ENCODE measurements around the gene NMUR2.

Gene NMUR2, protein sequence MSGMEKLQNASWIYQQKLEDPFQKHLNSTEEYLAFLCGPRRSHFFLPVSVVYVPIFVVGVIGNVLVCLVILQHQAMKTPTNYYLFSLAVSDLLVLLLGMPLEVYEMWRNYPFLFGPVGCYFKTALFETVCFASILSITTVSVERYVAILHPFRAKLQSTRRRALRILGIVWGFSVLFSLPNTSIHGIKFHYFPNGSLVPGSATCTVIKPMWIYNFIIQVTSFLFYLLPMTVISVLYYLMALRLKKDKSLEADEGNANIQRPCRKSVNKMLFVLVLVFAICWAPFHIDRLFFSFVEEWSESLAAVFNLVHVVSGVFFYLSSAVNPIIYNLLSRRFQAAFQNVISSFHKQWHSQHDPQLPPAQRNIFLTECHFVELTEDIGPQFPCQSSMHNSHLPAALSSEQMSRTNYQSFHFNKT

DNA sequence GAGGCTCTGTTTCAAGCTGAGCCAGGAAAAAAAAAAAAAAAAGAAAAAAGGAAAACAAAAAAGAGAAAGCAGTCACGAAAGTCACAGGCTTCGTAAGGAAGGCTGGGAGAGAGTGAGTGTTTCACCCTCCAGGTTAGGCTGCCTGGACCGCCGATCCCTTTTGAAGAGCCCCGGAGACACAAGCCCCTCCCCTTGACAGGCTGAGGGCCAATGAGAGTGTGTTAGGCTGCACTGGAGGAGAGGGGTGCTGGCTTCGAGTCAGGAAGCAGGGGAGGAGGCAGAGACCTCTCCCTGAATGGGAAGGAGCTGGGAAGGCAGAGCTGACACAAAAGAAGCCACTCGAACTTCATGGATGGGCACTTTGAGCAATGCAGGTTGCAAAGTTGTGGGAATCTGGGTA lies at the start of gene NMUR2:
NMUR2 (minus strand) TSS at position 135 of the 400 bp plus-strand sequence. CDS start 166 bp downstream, outside the sequence.
- Mint-ChIP-seq H3K27me3 (no peaks in the 10 kb centered on the region), H3K4me1 (ENCODE audit: low read depth) (no peaks in the 10 kb centered on the region), H3K27ac (no peak within 1 kb of the TSS), H3K9me3 (ENCODE audit: low read depth) (peaks cover 4% of the 10 kb centered on the region), H3K4me3 (no peak within 1 kb of the TSS), H3K36me3 (no peaks in the 10 kb centered on the region)

DNA sequence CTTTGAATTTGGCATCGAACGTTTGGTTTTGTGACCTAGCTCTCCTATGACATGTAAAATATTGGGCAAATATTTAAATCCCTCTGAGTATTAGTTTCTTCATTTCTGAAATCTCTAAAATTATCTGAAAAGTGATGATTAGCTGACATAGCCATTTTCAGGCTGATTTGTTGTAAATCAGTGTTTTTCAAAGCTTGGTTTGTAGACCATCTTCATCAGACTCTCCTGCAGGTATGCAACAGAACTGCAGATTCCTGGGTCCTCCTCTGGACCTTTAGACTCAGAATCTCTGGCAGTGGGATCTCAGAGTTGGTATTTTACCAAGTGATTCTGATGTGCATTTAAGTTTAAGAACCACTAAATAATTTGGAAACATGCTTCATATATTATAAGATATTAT lies 38.9 kb upstream of the NMUR2 start:
- no peaks in the 10 kb centered on the region for H3K4me1 Mint-ChIP-seq (ENCODE audit: low read depth)
- H3K36me3 Mint-ChIP-seq, result no peaks in the 10 kb centered on the region
- H3K27ac Mint-ChIP-seq, result no peak overlapping the region
- no peaks in the 10 kb centered on the region for H3K9me3 Mint-ChIP-seq (ENCODE audit: low read depth)
- peaks cover 3% of the 10 kb centered on the region for H3K27me3 Mint-ChIP-seq
- H3K4me3 Mint-ChIP-seq, result no peak overlapping the region

DNA sequence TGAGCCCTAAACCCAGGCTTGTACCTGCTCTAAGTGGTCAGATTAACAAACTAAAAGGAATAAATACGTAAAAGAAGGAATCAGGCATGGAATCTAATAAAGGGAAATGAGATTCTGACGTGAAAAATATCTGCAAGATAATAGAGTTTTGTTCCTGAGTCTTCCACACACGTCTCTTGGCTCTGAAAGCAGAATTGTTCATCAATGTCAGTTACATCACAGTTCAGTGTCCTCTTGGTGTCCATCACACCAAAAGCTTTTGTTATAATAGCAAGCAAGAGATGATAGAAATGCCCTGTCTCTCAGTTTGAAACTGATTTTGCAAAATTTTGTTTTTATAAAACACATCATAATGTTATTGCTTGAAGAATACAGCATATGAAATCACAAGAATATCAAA lies 34.7 kb upstream of the NMUR2 start:
- no peak overlapping the region for H3K27ac Mint-ChIP-seq
- no peaks in the 10 kb centered on the region for H3K27me3 Mint-ChIP-seq
- no peaks in the 10 kb centered on the region for H3K36me3 Mint-ChIP-seq
- H3K9me3 Mint-ChIP-seq (ENCODE audit: low read depth), result no peaks in the 10 kb centered on the region
- no peak overlapping the region for H3K4me3 Mint-ChIP-seq
- no peaks in the 10 kb centered on the region for H3K4me1 Mint-ChIP-seq (ENCODE audit: low read depth)

DNA sequence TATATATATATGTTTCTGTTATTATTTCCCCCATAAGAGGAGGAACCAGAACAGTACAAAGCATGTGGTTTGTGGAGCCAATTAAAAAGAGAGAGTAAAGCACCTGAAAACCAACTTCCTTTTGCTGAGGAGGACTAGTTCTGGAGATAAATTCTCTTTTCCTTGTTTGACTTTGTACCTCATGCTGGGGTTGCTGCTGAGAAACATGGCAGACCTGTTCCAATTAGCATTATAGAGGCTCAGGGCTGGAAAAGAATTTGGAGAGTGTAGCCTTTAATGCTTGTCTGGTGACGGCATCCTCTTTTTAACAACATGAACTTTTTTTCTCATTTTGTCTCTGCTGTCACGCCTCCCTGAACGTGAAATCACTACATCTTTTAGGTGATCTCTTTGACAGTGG lies 32.8 kb upstream of the NMUR2 start:
- Mint-ChIP-seq H3K9me3 (ENCODE audit: low read depth) (no peaks in the 10 kb centered on the region), H3K4me3 (no peak overlapping the region), H3K4me1 (ENCODE audit: low read depth) (no peaks in the 10 kb centered on the region), H3K27ac (no peak overlapping the region), H3K27me3 (no peaks in the 10 kb centered on the region), H3K36me3 (no peaks in the 10 kb centered on the region)

DNA sequence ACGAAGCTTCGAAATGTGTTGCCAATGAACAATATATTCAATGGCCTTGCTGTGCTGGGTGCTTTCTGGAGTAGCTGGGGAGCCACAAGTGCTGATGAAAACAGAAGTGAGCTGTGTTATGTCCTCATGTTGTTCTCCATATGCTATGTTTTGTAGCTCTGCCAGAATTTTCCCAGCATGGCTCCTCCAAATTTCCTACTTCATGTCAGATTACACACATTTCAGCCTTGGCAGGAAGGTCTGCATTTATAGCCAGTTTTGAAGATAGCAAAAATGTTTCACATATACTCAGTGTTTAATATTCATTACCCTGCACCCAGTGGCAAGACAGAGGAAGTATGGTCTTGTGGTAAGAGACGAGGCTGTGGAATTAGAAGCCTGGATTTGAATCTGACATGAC lies 22.6 kb upstream of the NMUR2 start:
- Mint-ChIP-seq H3K27me3 (no peaks in the 10 kb centered on the region), H3K9me3 (ENCODE audit: low read depth) (no peaks in the 10 kb centered on the region), H3K27ac (no peak overlapping the region), H3K4me1 (ENCODE audit: low read depth) (no peaks in the 10 kb centered on the region), H3K36me3 (no peaks in the 10 kb centered on the region), H3K4me3 (no peak overlapping the region)

DNA sequence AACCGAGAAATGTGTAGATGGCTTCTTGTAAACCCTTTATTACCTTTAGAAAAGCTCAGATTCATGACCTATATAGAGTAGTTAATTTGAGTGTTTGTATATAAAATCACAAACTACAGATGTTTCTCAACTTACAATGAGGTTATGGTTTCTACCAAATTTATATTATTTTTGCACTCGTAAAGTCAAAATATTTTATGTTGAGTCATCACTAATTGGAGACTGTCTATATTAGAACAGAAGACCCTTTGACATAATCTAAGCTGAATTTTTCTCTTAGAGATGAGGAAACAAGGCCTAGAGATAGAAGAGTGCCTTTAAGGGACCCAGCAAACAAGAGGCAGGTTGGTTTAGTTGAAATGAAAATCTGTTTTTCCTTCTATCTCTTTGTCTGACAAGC lies 20.0 kb upstream of the NMUR2 start:
- no peaks in the 10 kb centered on the region for H3K36me3 Mint-ChIP-seq
- no peaks in the 10 kb centered on the region for H3K27me3 Mint-ChIP-seq
- H3K4me1 Mint-ChIP-seq (ENCODE audit: low read depth), result no peaks in the 10 kb centered on the region
- no peaks in the 10 kb centered on the region for H3K9me3 Mint-ChIP-seq (ENCODE audit: low read depth)
- H3K27ac Mint-ChIP-seq, result no peak overlapping the region
- no peak overlapping the region for H3K4me3 Mint-ChIP-seq

DNA sequence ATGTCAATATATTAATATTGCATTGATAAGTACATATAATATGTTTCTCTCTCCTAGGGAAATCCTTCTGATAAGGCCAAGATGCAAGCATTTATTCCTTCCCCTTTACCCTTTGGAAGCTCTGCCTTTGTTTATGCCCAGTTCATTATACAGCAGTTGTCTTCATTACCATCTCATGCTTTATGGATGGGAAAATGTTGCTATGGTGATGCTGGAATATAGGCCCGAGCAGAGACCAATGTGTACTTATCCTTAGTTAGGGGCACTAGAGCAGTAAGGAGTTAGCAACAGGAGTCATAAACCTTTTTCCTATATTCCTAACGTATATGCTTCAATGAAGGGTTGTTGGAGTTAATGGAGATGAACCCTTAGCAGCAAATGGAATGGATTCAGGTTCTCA lies 19.4 kb upstream of the NMUR2 start:
- Mint-ChIP-seq H3K27ac (no peak overlapping the region), H3K4me1 (ENCODE audit: low read depth) (no peaks in the 10 kb centered on the region), H3K9me3 (ENCODE audit: low read depth) (no peaks in the 10 kb centered on the region), H3K27me3 (no peaks in the 10 kb centered on the region), H3K36me3 (no peaks in the 10 kb centered on the region), H3K4me3 (no peak overlapping the region)

DNA sequence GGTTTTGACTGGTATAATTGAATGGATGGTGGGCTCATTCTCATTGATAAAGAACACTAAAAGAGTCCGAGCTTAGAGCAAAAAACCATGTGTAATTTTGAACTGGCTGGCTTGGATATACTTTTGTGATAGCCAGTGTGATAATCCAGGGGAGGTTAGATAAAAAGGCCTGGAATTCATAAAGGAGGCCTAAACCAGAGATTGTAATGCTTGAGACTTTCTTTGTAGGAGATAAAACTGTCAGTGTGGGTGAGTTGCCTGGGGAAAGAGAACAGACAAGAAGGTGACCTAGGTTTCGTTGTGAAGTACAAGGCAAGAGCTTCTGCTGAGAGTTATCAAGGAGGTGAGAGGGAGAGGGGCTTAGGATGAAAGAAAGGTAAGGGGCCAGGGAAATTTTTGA lies 17.0 kb upstream of the NMUR2 start:
- Mint-ChIP-seq H3K9me3 (ENCODE audit: low read depth) (no peaks in the 10 kb centered on the region), H3K27me3 (no peaks in the 10 kb centered on the region), H3K36me3 (no peaks in the 10 kb centered on the region), H3K4me1 (ENCODE audit: low read depth) (no peaks in the 10 kb centered on the region), H3K27ac (no peak overlapping the region), H3K4me3 (no peak overlapping the region)

DNA sequence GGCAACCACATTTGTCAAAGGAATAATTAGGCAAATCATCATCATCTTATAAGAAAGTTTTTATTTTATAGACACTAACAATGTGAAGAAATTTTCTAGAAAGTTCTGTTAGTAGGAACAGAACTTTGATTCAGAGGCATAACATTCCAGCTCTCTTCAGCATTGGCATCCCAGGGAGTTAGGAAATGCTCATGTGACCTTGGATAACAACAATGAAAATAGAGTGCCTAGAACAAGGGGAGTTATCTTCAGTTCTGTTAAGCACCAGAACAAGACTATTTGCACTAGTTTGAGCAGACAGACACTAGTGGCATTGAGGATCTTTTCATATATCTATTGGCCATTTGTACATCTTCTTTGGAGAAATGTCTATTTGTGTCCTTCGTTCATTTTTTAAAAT lies 7.0 kb upstream of the NMUR2 start:
- no peak overlapping the region for H3K27ac Mint-ChIP-seq

DNA sequence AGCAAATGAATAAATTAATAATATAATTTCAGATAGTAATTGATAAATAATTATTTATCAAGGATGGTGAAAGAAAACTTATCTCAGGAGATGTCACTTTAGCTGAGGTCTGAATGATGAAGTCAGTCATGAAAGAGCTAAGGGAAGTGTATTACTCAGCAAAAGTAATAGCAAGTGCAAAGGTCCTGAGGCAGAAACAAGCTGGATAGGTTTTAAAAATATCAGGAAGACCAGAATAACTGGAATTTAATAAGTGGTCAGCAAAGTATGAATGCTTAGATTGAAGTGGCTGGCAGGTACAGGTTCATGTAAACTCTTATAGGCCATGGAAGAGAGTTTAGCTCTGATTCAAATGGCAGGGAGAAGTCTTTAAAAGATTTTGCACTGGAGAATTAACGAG lies 1.0 kb upstream of the NMUR2 start:
- Mint-ChIP-seq H3K27ac (no peak overlapping the region), H3K4me1 (ENCODE audit: low read depth) (no peaks in the 10 kb centered on the region), H3K36me3 (no peaks in the 10 kb centered on the region), H3K27me3 (no peaks in the 10 kb centered on the region), H3K9me3 (ENCODE audit: low read depth) (peaks cover 4% of the 10 kb centered on the region), H3K4me3 (no peak overlapping the region)

More for the DNA sequence above, 7.0 kb upstream of the NMUR2 start:
- Mint-ChIP-seq H3K27me3 (peaks cover 6% of the 10 kb centered on the region), H3K4me3 (no peak overlapping the region), H3K9me3 (ENCODE audit: low read depth) (peaks cover 4% of the 10 kb centered on the region), H3K36me3 (no peaks in the 10 kb centered on the region), H3K4me1 (ENCODE audit: low read depth) (no peaks in the 10 kb centered on the region)

DNA sequence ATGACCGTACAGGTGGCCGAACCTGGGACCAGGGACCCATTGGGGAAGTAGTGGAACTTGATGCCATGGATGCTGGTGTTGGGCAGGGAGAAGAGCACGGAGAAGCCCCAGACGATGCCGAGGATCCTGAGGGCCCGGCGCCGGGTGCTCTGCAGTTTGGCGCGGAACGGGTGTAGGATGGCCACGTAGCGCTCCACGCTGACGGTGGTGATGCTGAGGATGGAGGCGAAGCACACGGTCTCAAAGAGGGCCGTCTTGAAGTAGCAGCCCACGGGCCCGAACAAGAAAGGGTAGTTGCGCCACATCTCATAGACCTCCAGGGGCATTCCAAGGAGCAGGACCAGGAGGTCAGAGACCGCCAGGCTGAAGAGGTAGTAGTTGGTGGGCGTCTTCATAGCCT lies 585 bp downstream of the NMUR2 start:
- H3K9me3 Mint-ChIP-seq (ENCODE audit: low read depth), result peaks cover 4% of the 10 kb centered on the region
- H3K4me3 Mint-ChIP-seq, result no peak overlapping the region
- H3K4me1 Mint-ChIP-seq (ENCODE audit: low read depth), result no peaks in the 10 kb centered on the region
- H3K27ac Mint-ChIP-seq, result no peak overlapping the region
- H3K36me3 Mint-ChIP-seq, result no peaks in the 10 kb centered on the region
- H3K27me3 Mint-ChIP-seq, result no peaks in the 10 kb centered on the region

DNA sequence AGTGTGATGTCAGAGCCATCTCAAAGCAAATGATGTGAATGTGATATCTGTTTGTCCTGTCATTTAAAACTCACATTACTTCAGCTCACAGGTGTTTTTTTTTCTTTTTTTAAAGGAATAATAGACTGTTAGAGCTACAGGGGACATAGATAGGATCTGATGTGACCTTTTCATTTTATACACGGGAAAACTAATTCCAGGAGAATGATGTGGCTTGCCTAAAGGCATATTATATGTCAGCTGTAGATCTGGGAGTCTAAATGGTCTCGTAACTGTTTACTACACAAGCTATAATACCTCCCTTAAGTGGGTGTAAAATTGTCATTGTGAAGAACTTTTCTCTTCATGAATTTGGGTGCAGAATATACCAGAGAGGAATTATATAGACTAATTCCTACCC lies 2.0 kb downstream of the NMUR2 start:
- no peaks in the 10 kb centered on the region for H3K27me3 Mint-ChIP-seq

DNA sequence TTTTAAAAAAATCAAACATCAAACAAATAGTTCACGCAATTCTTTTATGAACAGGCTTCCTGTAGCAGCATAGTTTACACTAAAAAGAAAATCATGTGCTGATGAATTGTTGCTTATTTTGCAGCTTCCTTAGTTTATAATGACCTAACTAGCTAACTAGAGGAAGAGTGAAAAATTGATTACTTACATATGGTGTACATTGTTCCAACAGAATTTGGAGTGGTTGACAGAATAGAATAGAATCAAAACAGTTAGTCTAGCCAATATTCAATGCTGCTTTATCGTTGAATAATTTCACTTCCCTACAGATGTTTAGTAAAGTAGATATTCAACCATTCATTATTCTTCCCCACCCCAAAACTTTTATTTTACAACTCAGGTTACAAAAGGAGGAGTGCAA lies 4.2 kb downstream of the NMUR2 start:
- Mint-ChIP-seq H3K36me3 (no peaks in the 10 kb centered on the region), H3K4me1 (ENCODE audit: low read depth) (no peaks in the 10 kb centered on the region), H3K27me3 (no peaks in the 10 kb centered on the region), H3K9me3 (ENCODE audit: low read depth) (no peaks in the 10 kb centered on the region), H3K4me3 (no peak overlapping the region), H3K27ac (no peak overlapping the region)

More for the DNA sequence above, 2.0 kb downstream of the NMUR2 start:
- Mint-ChIP-seq H3K4me3 (no peak overlapping the region), H3K36me3 (no peaks in the 10 kb centered on the region), H3K27ac (no peak overlapping the region), H3K4me1 (ENCODE audit: low read depth) (no peaks in the 10 kb centered on the region), H3K9me3 (ENCODE audit: low read depth) (peaks cover 4% of the 10 kb centered on the region)

DNA sequence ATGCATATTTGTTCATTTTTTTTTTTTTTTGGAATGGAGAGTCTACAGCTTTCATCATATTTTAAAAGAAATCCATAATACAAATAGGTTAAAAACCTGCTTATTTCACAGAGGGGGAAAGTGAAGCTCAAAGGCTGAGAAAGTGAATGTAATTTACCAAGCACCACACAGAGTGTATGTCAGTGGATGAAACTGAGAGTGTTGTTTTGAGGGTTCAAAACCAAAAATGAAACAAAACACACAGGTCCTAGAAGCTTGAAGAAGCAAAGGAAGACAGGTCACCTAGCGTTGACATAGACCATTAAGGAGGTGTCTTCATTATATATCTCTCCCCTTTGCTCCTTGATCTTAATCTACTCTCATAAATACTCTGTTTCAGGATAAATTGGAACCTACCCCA lies 7.5 kb downstream of the NMUR2 start:
- no peaks in the 10 kb centered on the region for H3K9me3 Mint-ChIP-seq (ENCODE audit: low read depth)
- no peak overlapping the region for H3K4me3 Mint-ChIP-seq
- no peaks in the 10 kb centered on the region for H3K27me3 Mint-ChIP-seq
- no peak overlapping the region for H3K27ac Mint-ChIP-seq
- H3K36me3 Mint-ChIP-seq, result no peaks in the 10 kb centered on the region
- H3K4me1 Mint-ChIP-seq (ENCODE audit: low read depth), result no peaks in the 10 kb centered on the region

DNA sequence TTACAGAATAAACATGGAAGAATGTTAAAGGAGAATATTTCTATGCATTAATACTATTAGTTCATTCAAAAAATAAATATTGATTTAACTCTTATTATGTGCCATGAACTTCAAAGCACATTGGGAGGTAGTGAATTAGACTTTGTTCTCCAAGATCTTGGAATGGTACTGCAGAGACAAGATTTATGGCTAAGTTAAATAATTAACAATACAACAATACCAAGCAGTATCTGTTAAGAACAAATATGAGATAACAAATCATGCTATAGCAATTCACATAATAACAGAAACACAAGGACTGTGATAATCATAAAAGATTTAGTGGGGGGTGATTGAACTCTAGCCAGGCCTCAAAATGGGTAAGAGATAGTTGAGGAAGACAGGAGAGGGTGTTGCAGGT lies 11.6 kb downstream of the NMUR2 start:
- peaks cover 4% of the 10 kb centered on the region for H3K9me3 Mint-ChIP-seq (ENCODE audit: low read depth)
- no peaks in the 10 kb centered on the region for H3K4me1 Mint-ChIP-seq (ENCODE audit: low read depth)
- no peak overlapping the region for H3K27ac Mint-ChIP-seq
- H3K4me3 Mint-ChIP-seq, result no peak overlapping the region
- peaks cover 1% of the 10 kb centered on the region for H3K27me3 Mint-ChIP-seq
- no peaks in the 10 kb centered on the region for H3K36me3 Mint-ChIP-seq

DNA sequence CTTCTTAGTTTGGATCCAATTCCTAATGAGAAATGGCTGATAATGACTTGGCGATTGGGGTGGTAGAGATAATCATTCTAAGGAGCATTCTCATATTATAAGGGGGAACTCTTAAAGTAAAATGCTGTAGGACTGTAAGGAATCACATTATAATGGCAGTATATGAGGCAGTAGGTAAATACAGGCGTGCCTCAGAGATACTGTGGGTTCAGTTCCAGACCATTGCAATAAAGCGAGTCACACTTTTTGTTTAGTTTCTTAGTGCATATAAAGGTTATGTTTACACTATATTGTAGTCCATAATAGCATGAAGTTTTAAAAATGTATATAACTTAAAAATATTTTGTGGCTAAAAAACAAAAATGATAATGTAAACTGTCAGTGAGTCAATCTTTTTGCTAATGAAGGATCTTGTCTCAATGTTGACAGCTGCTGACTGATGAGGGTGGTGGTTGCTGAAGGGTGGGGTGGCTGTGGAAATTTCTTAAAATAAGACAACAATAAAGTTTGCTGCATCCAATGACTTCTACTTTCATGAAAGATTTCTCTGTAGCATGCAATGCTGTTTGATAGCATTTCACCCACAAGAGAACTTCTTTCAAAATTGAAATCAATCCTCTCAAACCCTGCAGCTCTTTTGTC lies 15.8 kb downstream of the NMUR2 start:
- H3K9me3 Mint-ChIP-seq (ENCODE audit: low read depth), result peaks cover 6% of the 10 kb centered on the region
- no peaks in the 10 kb centered on the region for H3K4me1 Mint-ChIP-seq (ENCODE audit: low read depth)
- no peaks in the 10 kb centered on the region for H3K36me3 Mint-ChIP-seq
- no peak overlapping the region for H3K4me3 Mint-ChIP-seq
- no peak overlapping the region for H3K27ac Mint-ChIP-seq
- peaks cover 2% of the 10 kb centered on the region for H3K27me3 Mint-ChIP-seq
